GM19239 (cell line): Measurements from ENCODE around the gene CSNK1A1.

Source experiments
- DNase-seq: peaks from one replicate; pipeline ENCODE4 v3.0.0; 2011; ENCODE audit warnings: low spot score; ENCODE audit not compliant: insufficient read length
- FAIRE-seq: peaks from 2 replicates; lab custom pipeline; 2011; peaks lifted over from hg19 to GRCh38; lab: Jason Lieb, UNC

CSNK1A1 gene

GRCh38 chr5:149495673-149496072, 55.6 kb downstream of the CSNK1A1 start:
- FAIRE-seq, result no peak
- DNase-seq, result no peak

- DNase-seq, result no peak
These were observed 57.9 kb downstream of the CSNK1A1 start for GRCh38 chr5:149493316-149493715.

GRCh38 chr5:149492781-149493180, 58.5 kb downstream of the CSNK1A1 start:
- no peak for DNase-seq
- FAIRE-seq, result no peak

More at GRCh38 chr5:149493316-149493715, 57.9 kb downstream of the CSNK1A1 start:
- FAIRE-seq, result no peak

- no peak for FAIRE-seq
These were observed 60.4 kb downstream of the CSNK1A1 start for GRCh38 chr5:149490599-149491485.

GRCh38 chr5:149489605-149490037, 61.6 kb downstream of the CSNK1A1 start:
- FAIRE-seq, result no peak
- DNase-seq, result no peak

More at GRCh38 chr5:149490599-149491485, 60.4 kb downstream of the CSNK1A1 start:
- no peak for DNase-seq

- FAIRE-seq (no peak), DNase-seq (no peak)
These were observed 62.5 kb downstream of the CSNK1A1 start for GRCh38 chr5:149488645-149489306.

- FAIRE-seq (no peak), DNase-seq (no peak)
These were observed 63.6 kb downstream of the CSNK1A1 start for GRCh38 chr5:149487672-149488071.

GRCh38 chr5:149486726-149487635, 64.3 kb downstream of the CSNK1A1 start:
- DNase-seq, result no peak

GRCh38 chr5:149485655-149486615, 65.3 kb downstream of the CSNK1A1 start:
- no peak for FAIRE-seq
- DNase-seq, result no peak

More at GRCh38 chr5:149486726-149487635, 64.3 kb downstream of the CSNK1A1 start:
- no peak for FAIRE-seq

GRCh38 chr5:149481485-149481884, 69.8 kb downstream of the CSNK1A1 start:
- FAIRE-seq (no peak), DNase-seq (no peak)

GRCh38 chr5:149478761-149479160, 72.5 kb downstream of the CSNK1A1 start:
- DNase-seq, result no peak
- FAIRE-seq, result no peak

- FAIRE-seq, result no peak
- DNase-seq, result no peak
These were observed 75.5 kb downstream of the CSNK1A1 start for GRCh38 chr5:149475777-149476176.

- DNase-seq (no peak), FAIRE-seq (no peak)
These were observed 77.0 kb downstream of the CSNK1A1 start for GRCh38 chr5:149474198-149474597.

GRCh38 chr5:149473441-149473840, 77.8 kb downstream of the CSNK1A1 start:
- FAIRE-seq (no peak), DNase-seq (no peak)

GRCh38 chr5:149472399-149472798, 78.8 kb downstream of the CSNK1A1 start:
- FAIRE-seq (no peak), DNase-seq (no peak)

GRCh38 chr5:149471406-149472183, 79.6 kb downstream of the CSNK1A1 start:
- DNase-seq, result no peak
- no peak for FAIRE-seq

- DNase-seq (no peak), FAIRE-seq (no peak)
These were observed 80.3 kb downstream of the CSNK1A1 start for GRCh38 chr5:149470942-149471341.

- DNase-seq, result no peak
- FAIRE-seq, result no peak
These were observed 84.7 kb downstream of the CSNK1A1 start for GRCh38 chr5:149466457-149466972.
